Colonic mucosa (tissue), 4 donors: Measurements from ENCODE around the gene FXYD7. TPM values are rescaled to one million over a fixed set of nuclear protein-coding genes. Genes with fewer than 3 reads are reported as not detected.

Experiments used
- DNase-seq: peaks from one replicate; pipeline ENCODE4 v3.0.0-alpha.2; 2020
- H3K27ac ChIP-seq: fragments of 200-600 bp; one replicate; pipeline ENCODE4 v1.8.0; 2021
- H3K27me3 ChIP-seq: fragments of 200-600 bp; one replicate; pipeline ENCODE4 v1.8.0; 2021
- H3K36me3 ChIP-seq: fragments of 200-600 bp; one replicate; pipeline ENCODE4 v1.8.0; 2021
- H3K4me1 ChIP-seq: fragments of 200-600 bp; one replicate; pipeline ENCODE4 v1.8.0; 2021; ENCODE audit warnings: mild to moderate bottlenecking
- H3K4me3 ChIP-seq: fragments of 200-600 bp; one replicate; pipeline ENCODE4 v1.8.0; 2021
- H3K9ac ChIP-seq, 2 donors: one replicate each; pipeline ENCODE4 v1.7.0; 2013; ENCODE audit warnings: control low read depth in 2 of 2, low read depth in 2 of 2, low read length in 2 of 2
- H3K9me3 ChIP-seq: fragments of 200-600 bp; one replicate; pipeline ENCODE4 v1.8.0; 2021
- CTCF ChIP-seq: fragments of 200-600 bp; IDR thresholded peaks from one replicate; pipeline ENCODE4 v1.8.0; 2022; ENCODE audit warnings: antibody characterized with exemption, mild to moderate bottlenecking
- intact Hi-C: fragments of 100-400 bp; cut with DNase I; formaldehyde crosslinking; loops from one replicate; pipeline ENCODE4 v1.14.1; 2022
- total RNA-seq, 2 donors: library from RNA; stranded (reverse); fragmentation: NEBNext Ultra II Directional in 1 of 2; extraction: Animal tissue kit (Norgen Biotek cat#: 25700) in 1 of 2; gene quantifications; one replicate each; pipeline ENCODE4 v1.2.1, GENCODE V29; 2021
- donor health status: healthy.
- donor health status: DM: no; HTN: no; CAD: no.
- donor health status: DM: no; HTN: no; CAD: no.

FXYD7 gene
- total RNA-seq, 2 donors from 2014 or later = 0.47 to 0.61 TPM

DNA sequence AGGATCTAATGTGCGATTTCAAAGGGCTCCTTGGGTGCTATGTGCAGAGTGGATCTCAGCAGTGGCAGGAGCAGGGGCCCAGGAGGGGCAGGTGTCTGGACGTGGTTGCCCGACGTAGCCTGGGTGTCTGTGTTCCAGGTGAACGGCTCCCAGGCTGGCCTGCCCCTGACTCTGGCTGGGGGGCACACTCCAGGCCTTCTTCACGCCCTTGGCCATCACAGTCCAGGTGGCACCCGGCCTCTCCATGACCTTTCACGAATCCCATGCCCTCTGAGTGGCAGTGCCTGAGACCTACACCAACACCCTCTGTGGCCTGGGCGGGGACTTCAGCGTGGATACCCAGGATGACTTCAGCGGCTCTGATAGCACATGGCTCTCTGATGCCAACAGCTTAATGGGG, 38.7 kb upstream of the FXYD7 start:
- DNase-seq = no peak
- no peak overlapping the region for H3K27ac ChIP-seq
- peaks cover 6% of the 10 kb centered on the region for H3K4me1 ChIP-seq
- no peak overlapping the region for H3K9ac ChIP-seq
- no peak overlapping the region for H3K4me3 ChIP-seq
- TF ChIP-seq CTCF = no peak
- no peaks in the 10 kb centered on the region for H3K9me3 ChIP-seq
- no peaks in the 10 kb centered on the region for H3K36me3 ChIP-seq
- no peaks in the 10 kb centered on the region for H3K27me3 ChIP-seq
- intact Hi-C loops = no loop called here

DNA sequence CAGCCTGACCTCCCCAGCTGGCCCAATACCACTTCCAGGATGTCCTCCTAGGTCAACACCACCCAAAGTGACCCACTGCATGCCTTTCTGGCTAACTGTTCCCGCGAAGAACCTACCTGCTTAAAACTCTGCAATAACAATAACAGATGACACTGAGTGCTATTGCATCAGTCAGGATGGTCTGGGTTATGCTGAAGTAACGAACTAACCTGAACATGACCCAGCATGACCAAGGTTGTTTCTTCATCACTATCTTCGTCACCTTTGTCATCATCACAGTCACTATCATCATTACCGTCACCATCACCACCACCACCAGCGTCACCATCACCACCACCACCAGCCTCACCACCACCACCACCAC, 38.0 kb upstream of the FXYD7 start:
- no peaks in the 10 kb centered on the region for H3K9me3 ChIP-seq
- H3K4me3 ChIP-seq = no peak overlapping the region
- peaks cover 6% of the 10 kb centered on the region for H3K4me1 ChIP-seq
- no peak overlapping the region for H3K9ac ChIP-seq
- no peak for DNase-seq
- intact Hi-C loops = no loop called here
- no peak overlapping the region for H3K27ac ChIP-seq
- TF ChIP-seq CTCF = no peak
- no peaks in the 10 kb centered on the region for H3K36me3 ChIP-seq
- H3K27me3 ChIP-seq = no peaks in the 10 kb centered on the region

DNA sequence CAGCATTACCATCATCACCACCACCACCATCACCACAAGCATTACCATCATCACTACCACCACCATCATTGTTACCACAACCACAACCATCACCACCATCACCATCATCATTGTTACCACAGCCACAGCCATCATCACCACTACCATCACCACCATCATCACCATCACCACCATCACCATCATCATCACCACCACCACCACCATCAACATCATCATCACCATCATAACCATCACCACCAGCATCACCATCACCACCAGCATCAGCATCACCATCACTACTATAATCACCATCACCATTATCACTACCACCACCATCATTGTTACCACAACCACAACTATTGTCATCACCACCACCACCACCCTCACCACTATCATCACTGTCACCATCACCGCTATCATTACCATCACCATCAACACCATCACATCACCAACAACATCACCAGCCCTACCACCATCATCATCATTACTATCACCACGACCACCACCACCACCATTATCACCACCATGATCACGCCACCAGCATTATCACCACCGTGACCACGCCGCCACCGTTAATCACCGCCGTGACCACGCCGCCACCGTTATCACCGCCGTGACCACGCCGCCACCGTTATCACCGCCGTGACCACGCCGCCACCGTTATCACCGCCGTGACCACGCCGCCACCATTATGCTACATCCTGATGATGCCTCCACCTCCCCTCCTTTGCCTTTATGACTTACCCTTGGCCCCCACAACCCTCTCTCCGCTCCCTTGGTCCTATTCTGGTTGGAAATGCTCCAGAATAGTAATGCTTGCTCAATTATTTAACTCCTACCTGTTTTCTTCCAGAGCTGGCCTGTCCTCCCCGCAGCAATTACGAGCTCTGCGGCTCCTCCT, 37.4 kb upstream of the FXYD7 start:
- Histone ChIP-seq H3K9ac (no peak overlapping the region), H3K4me1 (peaks cover 6% of the 10 kb centered on the region), H3K36me3 (no peaks in the 10 kb centered on the region), H3K4me3 (no peak overlapping the region), H3K9me3 (no peaks in the 10 kb centered on the region), H3K27me3 (no peaks in the 10 kb centered on the region), H3K27ac (no peak overlapping the region)
- TF ChIP-seq CTCF = no peak
- no peak for DNase-seq
- intact Hi-C loops = no loop called here

DNA sequence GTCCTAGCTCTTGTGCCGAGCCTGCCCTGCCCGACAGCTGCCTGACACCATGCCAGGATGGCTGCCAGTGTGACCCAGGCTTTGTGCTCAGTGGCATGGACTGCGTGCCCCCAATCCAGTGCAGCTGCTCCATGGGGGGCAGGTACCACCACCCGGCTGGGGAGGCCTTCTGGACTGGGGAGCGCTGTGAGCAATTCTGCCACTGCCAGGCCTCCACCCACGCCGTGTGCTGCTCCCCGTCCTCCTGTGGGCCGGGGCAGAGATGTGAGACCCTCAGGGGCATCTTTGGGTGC, 36.8 kb upstream of the FXYD7 start:
- intact Hi-C loops = no loop called here
- H3K27ac ChIP-seq = no peak overlapping the region
- no peak overlapping the region for H3K9ac ChIP-seq
- no peaks in the 10 kb centered on the region for H3K27me3 ChIP-seq
- DNase-seq = no peak
- H3K36me3 ChIP-seq = no peaks in the 10 kb centered on the region
- H3K4me1 ChIP-seq = peaks cover 6% of the 10 kb centered on the region
- no peak for TF ChIP-seq CTCF
- no peak overlapping the region for H3K4me3 ChIP-seq
- H3K9me3 ChIP-seq = no peaks in the 10 kb centered on the region

DNA sequence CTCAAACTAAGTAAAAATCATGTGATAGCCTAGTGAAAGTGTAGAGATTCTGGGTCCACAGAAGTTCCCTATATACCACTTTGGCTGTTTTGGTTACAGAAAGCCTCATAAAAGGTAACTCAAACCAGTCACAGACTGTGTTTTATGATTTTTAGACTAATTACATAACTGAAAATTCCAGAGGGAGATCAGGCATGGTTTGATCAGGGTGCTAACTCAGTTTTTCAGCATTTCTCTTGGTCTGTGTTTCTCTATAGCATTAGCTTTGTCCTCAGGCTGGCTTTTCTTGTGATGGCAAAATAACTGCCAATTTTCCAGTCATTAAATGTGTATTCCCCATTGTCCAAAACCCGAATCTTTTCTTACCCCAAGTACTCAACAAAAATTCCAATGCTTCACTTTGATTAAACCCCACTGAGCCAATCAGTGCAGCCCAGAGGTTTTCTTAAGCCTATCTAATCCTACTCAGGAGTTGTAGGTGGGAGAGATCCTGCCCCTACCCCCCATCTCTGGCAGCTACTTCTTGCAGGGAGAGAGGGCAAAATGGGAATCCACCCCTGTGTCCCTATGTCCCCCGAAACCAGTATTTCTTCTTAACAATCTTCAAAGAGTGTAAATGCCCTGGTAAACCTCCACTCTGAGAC, 36.0 kb upstream of the FXYD7 start:
- Histone ChIP-seq H3K27me3 (no peaks in the 10 kb centered on the region), H3K27ac (no peak overlapping the region), H3K36me3 (no peaks in the 10 kb centered on the region), H3K9me3 (no peaks in the 10 kb centered on the region), H3K9ac (no peak overlapping the region), H3K4me3 (no peak overlapping the region), H3K4me1 (peaks cover 6% of the 10 kb centered on the region)
- no peak for DNase-seq
- intact Hi-C loops = no loop called here
- TF ChIP-seq CTCF = no peak
